PC-9 (cell line): Measurements from ENCODE around the gene EML3. TPM values are rescaled to one million over a fixed set of nuclear protein-coding genes. Genes with fewer than 3 reads are reported as not detected.

Experiments
- BruUV-seq: library from RNA; stranded (reverse); fragments of 400-500 nt; replicated peaks from 2 replicates; lab custom pipeline; 2021; lab: Mats Ljungman, UMichigan
- CTCF ChIA-PET: fragments of 300-600 bp; sonication (Branson Sonifier 250); formaldehyde crosslinking; loops from one replicate; lab custom pipeline; 2022; ENCODE audit warnings: antibody characterized with exemption; lab: Charles Lee
- POLR2A ChIA-PET: fragments of 300-600 bp; sonication (Branson Sonifier 250); formaldehyde crosslinking; loops from one replicate; lab custom pipeline; 2022; ENCODE audit warnings: antibody characterized with exemption; ENCODE audit not compliant: unreplicated experiment; lab: Charles Lee
- DNase-seq, 2 experiments: peaks; one replicate each; pipeline versions ENCODE4 v3.0.0 to v3.0.0-alpha.2; 2015 to 2022; ENCODE audit warnings: mixed read lengths in 1 of 2
- H2AFZ ChIP-seq: fragments of 200-600 bp; sonication (generic); 2 replicates; pipeline ENCODE4 v1.8.1; 2017; ENCODE audit warnings: antibody characterized with exemption
- H3F3A ChIP-seq: fragments of 200-600 bp; sonication (generic); 2 replicates; pipeline ENCODE4 v1.8.1; 2017; ENCODE audit warnings: antibody characterized with exemption, mild to moderate bottlenecking, low read depth; ENCODE audit not compliant: insufficient read depth
- H3K27ac ChIP-seq: fragments of 200-600 bp; sonication (generic); 2 replicates; pipeline ENCODE4 v1.6.1; 2016; ENCODE audit warnings: mixed run types
- H3K27me3 ChIP-seq: fragments of 200-600 bp; sonication (generic); 2 replicates; pipeline ENCODE4 v1.6.1; 2016; ENCODE audit warnings: low read depth, mixed run types; ENCODE audit not compliant: insufficient read depth
- H3K36me3 ChIP-seq: fragments of 200-600 bp; sonication (generic); 2 replicates; pipeline ENCODE4 v1.6.1; 2016; ENCODE audit warnings: low read depth, mixed run types
- H3K4me1 ChIP-seq: fragments of 200-600 bp; sonication (generic); replicated peaks from 2 replicates; pipeline ENCODE4 v1.6.1; 2016; ENCODE audit warnings: mixed run types; ENCODE audit not compliant: insufficient read depth
- H3K4me2 ChIP-seq: fragments of 200-600 bp; sonication (generic); 2 replicates; pipeline ENCODE4 v1.6.1; 2017; ENCODE audit warnings: mixed run types
- H3K4me3 ChIP-seq: fragments of 200-600 bp; sonication (generic); 2 replicates; pipeline ENCODE4 v1.6.1; 2016; ENCODE audit warnings: mixed run types
- H3K79me2 ChIP-seq: fragments of 200-600 bp; sonication (generic); 2 replicates; pipeline ENCODE4 v1.6.1; 2017; ENCODE audit warnings: low read depth, mixed run types
- H3K9me2 ChIP-seq: fragments of 200-600 bp; sonication (generic); 2 replicates; pipeline ENCODE4 v1.8.1; 2017; ENCODE audit warnings: mild to moderate bottlenecking; ENCODE audit not compliant: insufficient read depth
- H3K9me3 ChIP-seq: fragments of 200-600 bp; sonication (generic); 2 replicates; pipeline ENCODE4 v1.8.1; 2016; ENCODE audit warnings: low read depth; ENCODE audit not compliant: insufficient read depth
- H4K20me1 ChIP-seq: fragments of 200-600 bp; sonication (generic); 2 replicates; pipeline ENCODE4 v1.8.1; 2017; ENCODE audit not compliant: insufficient read depth
- EZH2 ChIP-seq: fragments of 200-600 bp; sonication (generic); IDR thresholded peaks from 2 replicates; pipeline ENCODE4 v1.8.0; 2017; ENCODE audit warnings: antibody characterized with exemption, low read depth
- intact Hi-C: fragments of 100-400 bp; cut with micrococcal nuclease; formaldehyde crosslinking; loops from one replicate; pipeline ENCODE4 v1.10.0; 2022; ENCODE audit not compliant: unreplicated experiment
- total RNA-seq: library from RNA; stranded (reverse); gene quantifications from 2 replicates; pipeline ENCODE4 v1.2.3, GENCODE V29; 2021
- TF ChIP-seq, protein P1 (sequence below): fragments of 200-600 bp; sonication (generic); conservative IDR thresholded peaks from 2 replicates; pipeline ENCODE4 v1.6.1; 2017; ENCODE audit warnings: mixed run types, antibody characterized with exemption, mild to moderate bottlenecking, moderate library complexity

Gene EML3
- total RNA-seq, 1 experiment from 2014 or later, result 84.2 TPM

DNA sequence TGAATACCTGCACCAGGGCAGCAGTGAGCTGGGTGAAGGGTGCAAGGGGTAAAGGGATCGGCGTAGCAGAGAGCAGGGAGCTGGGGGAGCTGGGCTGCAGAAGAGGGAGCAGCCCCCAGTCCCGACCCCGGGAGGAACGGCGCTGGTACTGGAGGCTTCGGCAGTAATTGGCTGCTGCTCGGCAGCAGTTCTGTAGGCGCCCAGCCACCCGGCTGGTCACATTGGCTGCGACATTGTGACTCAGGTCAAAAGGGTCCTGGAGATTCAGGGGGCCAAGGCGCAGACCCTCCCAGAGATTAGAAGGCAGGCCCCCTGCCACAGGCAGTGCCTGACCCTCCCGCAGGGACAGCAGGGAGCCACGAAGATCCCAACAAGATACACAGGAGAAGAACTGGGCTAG lies 36.7 kb downstream of the EML3 start:
- no peak overlapping the region for H3K4me3 ChIP-seq
- H2AFZ ChIP-seq, result no peak overlapping the region
- H3K27ac ChIP-seq, result no peak overlapping the region
- intact Hi-C loops, result no loop called here
- ChIA-PET CTCF (no interaction called here), POLR2A (no interaction called here)
- H3K79me2 ChIP-seq, result peaks cover 45% of the 10 kb centered on the region
- peaks cover 21% of the 10 kb centered on the region for H3K36me3 ChIP-seq
- no peaks in the 10 kb centered on the region for H3K27me3 ChIP-seq
- no peaks in the 10 kb centered on the region for H3K9me2 ChIP-seq
- no TSS peak for BruUV-seq
- H4K20me1 ChIP-seq, result peaks cover 21% of the 10 kb centered on the region
- no peak for DNase-seq
- peaks cover 42% of the 10 kb centered on the region for H3K4me1 ChIP-seq
- H3K4me2 ChIP-seq, result peak overlapping the region; percentile 100
- no peaks in the 10 kb centered on the region for H3K9me3 ChIP-seq
- H3F3A ChIP-seq, result peaks cover 68% of the 10 kb centered on the region
- no peak for TF ChIP-seq EZH2
- TF ChIP-seq, protein P1, sequence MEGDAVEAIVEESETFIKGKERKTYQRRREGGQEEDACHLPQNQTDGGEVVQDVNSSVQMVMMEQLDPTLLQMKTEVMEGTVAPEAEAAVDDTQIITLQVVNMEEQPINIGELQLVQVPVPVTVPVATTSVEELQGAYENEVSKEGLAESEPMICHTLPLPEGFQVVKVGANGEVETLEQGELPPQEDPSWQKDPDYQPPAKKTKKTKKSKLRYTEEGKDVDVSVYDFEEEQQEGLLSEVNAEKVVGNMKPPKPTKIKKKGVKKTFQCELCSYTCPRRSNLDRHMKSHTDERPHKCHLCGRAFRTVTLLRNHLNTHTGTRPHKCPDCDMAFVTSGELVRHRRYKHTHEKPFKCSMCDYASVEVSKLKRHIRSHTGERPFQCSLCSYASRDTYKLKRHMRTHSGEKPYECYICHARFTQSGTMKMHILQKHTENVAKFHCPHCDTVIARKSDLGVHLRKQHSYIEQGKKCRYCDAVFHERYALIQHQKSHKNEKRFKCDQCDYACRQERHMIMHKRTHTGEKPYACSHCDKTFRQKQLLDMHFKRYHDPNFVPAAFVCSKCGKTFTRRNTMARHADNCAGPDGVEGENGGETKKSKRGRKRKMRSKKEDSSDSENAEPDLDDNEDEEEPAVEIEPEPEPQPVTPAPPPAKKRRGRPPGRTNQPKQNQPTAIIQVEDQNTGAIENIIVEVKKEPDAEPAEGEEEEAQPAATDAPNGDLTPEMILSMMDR, result no peak

DNA sequence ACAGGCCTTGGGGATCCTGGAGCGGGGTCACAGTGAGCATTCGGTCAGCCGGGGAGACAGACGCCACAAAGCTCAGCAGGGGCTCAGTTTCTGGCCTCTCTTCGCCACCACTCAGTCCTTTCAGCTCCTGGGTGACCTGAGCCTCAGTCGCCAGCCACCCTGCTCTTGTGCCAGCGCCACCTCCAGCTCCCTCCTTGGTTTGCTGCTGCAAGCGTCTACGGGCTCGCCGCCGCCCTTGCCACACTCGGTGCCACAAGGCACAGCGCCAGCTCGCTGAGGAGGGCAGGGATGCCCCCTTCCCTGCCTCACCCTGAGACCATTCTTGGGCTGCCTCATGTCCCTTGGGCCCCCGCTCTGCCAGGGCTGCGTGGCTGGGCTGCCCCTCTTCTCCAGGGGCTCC lies 37.4 kb downstream of the EML3 start:
- peak overlapping the region; percentile 84 for H3K4me3 ChIP-seq
- H2AFZ ChIP-seq, result no peak overlapping the region
- no peaks in the 10 kb centered on the region for H3K27me3 ChIP-seq
- peak overlapping the region; percentile 100 for H3K4me2 ChIP-seq
- peaks cover 28% of the 10 kb centered on the region for H4K20me1 ChIP-seq
- no peaks in the 10 kb centered on the region for H3K9me3 ChIP-seq
- BruUV-seq, result no TSS peak
- DNase-seq, result no peak
- TF ChIP-seq EZH2, result no peak
- TF ChIP-seq, protein P1, result no peak
- peaks cover 52% of the 10 kb centered on the region for H3K79me2 ChIP-seq
- no peak overlapping the region for H3K27ac ChIP-seq
- intact Hi-C loops, result no loop called here
- peaks cover 28% of the 10 kb centered on the region for H3K36me3 ChIP-seq
- POLR2A ChIA-PET, result no interaction called here
- peaks cover 68% of the 10 kb centered on the region for H3F3A ChIP-seq
- H3K4me1 ChIP-seq, result peaks cover 49% of the 10 kb centered on the region
- CTCF ChIA-PET, result no interaction called here
- no peaks in the 10 kb centered on the region for H3K9me2 ChIP-seq

DNA sequence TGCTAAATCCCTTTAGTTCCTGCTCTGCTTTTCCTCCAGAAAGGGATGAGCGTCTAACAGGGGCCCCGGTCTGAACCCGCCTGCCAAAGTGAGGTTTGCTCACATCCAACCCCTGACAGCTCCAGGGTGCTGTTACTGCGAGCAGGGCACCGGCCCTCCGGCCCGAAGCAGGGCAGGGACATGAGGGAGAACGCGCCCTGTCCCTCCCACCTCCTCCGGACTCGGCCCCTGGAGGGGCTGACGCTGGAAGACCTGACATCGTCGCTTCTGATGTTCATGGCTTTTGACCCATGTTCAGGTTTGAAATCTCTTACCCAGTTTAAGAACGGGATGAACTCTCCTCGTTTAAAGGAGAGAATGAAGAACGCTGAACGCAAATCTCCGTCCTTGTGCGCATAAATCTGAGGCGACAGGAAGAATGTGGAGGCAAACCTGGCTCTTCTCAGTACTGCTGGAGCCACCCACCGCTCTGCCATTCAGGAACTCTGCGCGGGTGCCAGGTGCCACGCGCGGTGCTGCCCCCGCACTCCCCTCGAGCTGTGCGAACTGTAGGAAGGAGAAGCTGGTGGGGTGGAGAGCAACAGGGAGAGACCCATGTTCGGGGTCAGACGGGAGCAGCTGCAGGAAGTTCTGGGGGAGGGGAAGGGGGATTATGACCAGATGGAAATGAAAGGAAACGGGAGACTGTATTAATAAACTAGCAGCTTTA lies 38.1 kb downstream of the EML3 start:
- Histone ChIP-seq H3K4me3 (peak overlapping the region; percentile 84), H3K4me2 (peak overlapping the region; percentile 100), H2AFZ (peak overlapping the region; percentile 96), H3K27me3 (no peaks in the 10 kb centered on the region), H3K4me1 (peaks cover 50% of the 10 kb centered on the region), H4K20me1 (peaks cover 34% of the 10 kb centered on the region), H3K36me3 (peaks cover 34% of the 10 kb centered on the region), H3K9me3 (no peaks in the 10 kb centered on the region), H3K27ac (peak overlapping the region; percentile 62), H3F3A (peaks cover 67% of the 10 kb centered on the region), H3K79me2 (peaks cover 58% of the 10 kb centered on the region), H3K9me2 (no peaks in the 10 kb centered on the region)
- no peak for DNase-seq
- ChIA-PET CTCF (interaction anchor here (0.8 to 1.0 kb wide), 7 partner anchors 10 to 180 kb away, joined by 3 to 9 read pairs (median 3); partner anchors contain the start of gene TUT1), POLR2A (interaction anchor here (0.5 to 1.2 kb wide), 16 partner anchors 14 to 312 kb away, joined by 3 to 21 read pairs (median 6); partner anchors contain the start of genes AHNAK, C11orf98, CSKMT and HNRNPUL2)
- intact Hi-C loops, result loop anchor here (5.0 kb wide), 1 partner anchor 38 kb away; the partner anchor contains the start of genes EML3 and ROM1
- TSS peak; percentile 92 for BruUV-seq
- TF ChIP-seq, protein P1, result no peak
- no peak for TF ChIP-seq EZH2
